Upper lobe of left lung (tissue), 6 donors: ENCODE results near the gene EXOC4. TPM values are rescaled to one million over a fixed set of nuclear protein-coding genes. Genes with fewer than 3 reads are reported as not detected.

Source experiments
- ATAC-seq, 2 donors: fragments of 200-7000 bp; cut with Tn5 transposase; one replicate each; pipeline ENCODE4 v1.9.1; 2022; ENCODE audit warnings: mild to moderate bottlenecking in 2 of 2, moderate library complexity in 2 of 2; ENCODE audit not compliant: low FRiP score in 2 of 2
- DNase-seq, 2 donors: peaks; one replicate each; pipeline ENCODE4 v3.0.0-alpha.2; 2019 to 2020
- H3K27ac ChIP-seq, 4 donors: fragments of 200-600 bp; sonication (generic); one replicate each; pipeline ENCODE4 v1.5.1; 2016 to 2019
- H3K27me3 ChIP-seq, 4 donors: fragments of 200-600 bp; sonication (generic); one replicate each; pipeline ENCODE4 v1.5.1; 2017 to 2019
- H3K36me3 ChIP-seq, 4 donors: fragments of 200-600 bp; sonication (generic); one replicate each; pipeline ENCODE4 v1.5.1; 2016 to 2019
- H3K4me1 ChIP-seq, 4 donors: fragments of 200-600 bp; sonication (generic); one replicate each; pipeline ENCODE4 v1.5.1; 2018 to 2019
- H3K4me3 ChIP-seq, 4 donors: fragments of 200-600 bp; sonication (generic); one replicate each; pipeline ENCODE4 v1.5.1; 2017 to 2019; ENCODE audit warnings: mild to moderate bottlenecking in 2 of 4, moderate library complexity in 1 of 4
- H3K9me3 ChIP-seq, 4 donors: fragments of 200-600 bp; sonication (generic); one replicate each; pipeline ENCODE4 v1.5.1; 2018 to 2019
- CTCF ChIP-seq, 6 experiments: fragments of 450-650 bp in 4 of 6; fragments of 200-600 bp in 2 of 6; sonication (generic) in 2 of 6; IDR thresholded peaks; one replicate each; pipeline ENCODE4 v1.5.1; 2016 to 2019; ENCODE audit warnings: antibody characterized with exemption in 6 of 6
- EP300 ChIP-seq, 4 donors: sonication (generic); formaldehyde crosslinking; IDR thresholded peaks; one replicate each; pipeline ENCODE4 v1.5.1; 2017; ENCODE audit warnings: antibody characterized with exemption in 4 of 4, control low read depth in 2 of 4
- POLR2A ChIP-seq, 4 donors: fragments of 450-650 bp; IDR thresholded peaks; one replicate each; pipeline ENCODE4 v1.5.1; 2016 to 2017; ENCODE audit warnings: antibody characterized with exemption in 4 of 4, mild to moderate bottlenecking in 2 of 4
- POLR2AphosphoS5 ChIP-seq, 2 donors: sonication (generic); formaldehyde crosslinking; IDR thresholded peaks; one replicate each; pipeline ENCODE4 v1.5.1; 2017; ENCODE audit warnings: antibody characterized with exemption in 2 of 2
- WGBS, 2 donors: methylation state at CpG; one replicate each; pipeline ENCODE4 v1.1.5; 2017 to 2018; 5-methylcytosine and 5-hydroxymethylcytosine counted together
- total RNA-seq, 6 donors: library from RNA; depleted of rRNA in 4 of 6; stranded (reverse); fragments of >200 nt in 4 of 6; gene quantifications; one replicate each; pipeline versions ENCODE4 v1.1.0 to v1.2.1, GENCODE V29; 2016 to 2021
- donor health status: DM: no; HTN: no; CAD: no; lungs with moderate emphysema.
- donor health status: DM: no; HTN: yes; CAD: no; lungs with severe emphysema.

The EXOC4 gene
- total RNA-seq, 6 donors from 2014 or later: 56.3 to 325 (median 99.4) TPM

DNA sequence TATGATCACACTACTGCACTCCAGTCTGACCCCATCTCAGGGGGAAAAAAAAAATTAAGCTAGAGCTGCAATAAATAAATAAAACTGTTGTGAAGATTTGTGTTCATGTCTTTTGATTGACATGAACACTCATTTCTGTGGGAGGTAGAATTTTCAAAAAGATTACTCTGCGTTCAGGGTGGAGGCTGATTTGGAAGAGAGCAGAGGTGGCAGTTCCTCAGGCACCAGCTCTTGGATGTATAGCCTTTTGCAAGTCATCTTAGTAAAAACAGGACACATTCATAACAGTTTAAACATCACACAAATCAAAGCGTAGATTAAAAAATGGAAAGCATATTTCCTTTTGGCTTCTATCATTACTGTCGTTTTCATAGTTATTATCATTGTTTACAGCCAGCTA, 630.7 kb downstream of the EXOC4 start:
- 77 to 80% methylated on average over 3 of the region's 3 CpGs for WGBS, 2 donors
- Histone ChIP-seq H3K4me1 (no peaks in the 10 kb centered on the region), H3K4me3 (no peak overlapping the region), H3K36me3 (no peaks in the 10 kb centered on the region), H3K27me3 (no peaks in the 10 kb centered on the region), H3K9me3 (no peaks in the 10 kb centered on the region), H3K27ac (no peak overlapping the region)
- ATAC-seq (no peak), DNase-seq (no peak)
- TF ChIP-seq CTCF (IDR thresholded peaks at IDR 0.05): no peak
- TF ChIP-seq POLR2A (IDR thresholded peaks at IDR 0.05): no peak
- no peak for TF ChIP-seq POLR2AphosphoS5 (IDR thresholded peaks at IDR 0.05)
- no peak for TF ChIP-seq EP300 (IDR thresholded peaks at IDR 0.05)

DNA sequence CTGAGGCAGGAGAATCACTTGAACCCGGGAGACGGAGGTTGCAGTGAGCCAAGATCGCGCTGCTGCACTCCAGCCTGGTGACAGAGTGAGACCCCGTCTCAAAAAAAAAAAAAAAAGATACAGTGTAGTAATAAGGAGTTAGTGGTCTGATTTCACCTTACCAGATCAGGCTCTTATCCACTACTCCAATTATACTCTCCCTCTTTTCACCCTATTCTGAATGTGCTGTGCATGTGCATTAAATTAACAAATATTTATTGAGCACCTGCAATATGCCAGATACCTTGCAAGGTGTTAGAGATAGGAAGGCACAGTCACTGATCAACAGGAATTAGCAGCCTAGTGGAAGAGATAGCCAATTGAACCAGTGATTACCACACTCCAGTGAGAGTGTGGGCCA, 632.3 kb downstream of the EXOC4 start:
- no peaks in the 10 kb centered on the region for H3K9me3 ChIP-seq
- H3K4me1 ChIP-seq: no peaks in the 10 kb centered on the region
- WGBS, 2 donors: 99% methylated on average over 5 of the region's 5 CpGs
- DNase-seq (no peak), ATAC-seq (no peak)
- H3K27ac ChIP-seq: no peak overlapping the region
- H3K27me3 ChIP-seq: no peaks in the 10 kb centered on the region
- H3K4me3 ChIP-seq: no peak overlapping the region
- TF ChIP-seq EP300 (IDR thresholded peaks at IDR 0.05) (no peak), POLR2A (IDR thresholded peaks at IDR 0.05) (no peak), POLR2AphosphoS5 (IDR thresholded peaks at IDR 0.05) (no peak), CTCF (IDR thresholded peaks at IDR 0.05) (no peak)
- no peaks in the 10 kb centered on the region for H3K36me3 ChIP-seq

DNA sequence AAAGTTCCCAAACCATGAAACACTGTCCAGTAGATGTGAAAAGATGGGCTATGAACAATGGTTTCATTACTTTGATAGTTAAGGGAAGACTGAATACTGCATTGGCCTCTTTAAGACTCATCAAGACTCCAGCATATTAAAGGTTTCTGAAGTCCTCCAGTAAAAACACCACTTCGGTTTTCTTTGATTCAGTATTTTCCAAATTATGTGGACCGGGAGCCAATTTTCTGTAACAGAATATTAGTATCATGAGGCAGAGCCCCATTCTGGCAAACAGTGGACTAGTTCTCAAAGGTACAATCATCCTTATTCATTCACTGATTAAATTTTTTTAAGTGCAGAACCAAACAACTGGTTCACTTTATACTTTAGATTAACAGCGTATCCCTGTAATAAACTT, 633.2 kb downstream of the EXOC4 start:
- no peaks in the 10 kb centered on the region for H3K9me3 ChIP-seq
- H3K36me3 ChIP-seq: no peaks in the 10 kb centered on the region
- H3K4me1 ChIP-seq: no peaks in the 10 kb centered on the region
- ATAC-seq (no peak), DNase-seq (no peak)
- 81 to 83% methylated on average over 3 of the region's 3 CpGs for WGBS, 2 donors
- TF ChIP-seq CTCF (IDR thresholded peaks at IDR 0.05): no peak
- no peak for TF ChIP-seq EP300 (IDR thresholded peaks at IDR 0.05)
- no peak for TF ChIP-seq POLR2AphosphoS5 (IDR thresholded peaks at IDR 0.05)
- TF ChIP-seq POLR2A (IDR thresholded peaks at IDR 0.05): no peak
- H3K27ac ChIP-seq: no peak overlapping the region
- H3K27me3 ChIP-seq: no peaks in the 10 kb centered on the region
- no peak overlapping the region for H3K4me3 ChIP-seq

GRCh38 chr7:133886797-133887196, 633.9 kb downstream of the EXOC4 start:
- no peaks in the 10 kb centered on the region for H3K4me1 ChIP-seq
- TF ChIP-seq EP300 (IDR thresholded peaks at IDR 0.05): no peak
- TF ChIP-seq CTCF (IDR thresholded peaks at IDR 0.05): no peak
- TF ChIP-seq POLR2AphosphoS5 (IDR thresholded peaks at IDR 0.05): no peak
- no peak for TF ChIP-seq POLR2A (IDR thresholded peaks at IDR 0.05)
- ATAC-seq (no peak), DNase-seq (no peak)
- H3K4me3 ChIP-seq: no peak overlapping the region
- 84 to 97% methylated on average over 2 of the region's 2 CpGs for WGBS, 2 donors
- H3K27ac ChIP-seq: no peak overlapping the region
- H3K27me3 ChIP-seq: no peaks in the 10 kb centered on the region
- H3K36me3 ChIP-seq: no peaks in the 10 kb centered on the region
- no peaks in the 10 kb centered on the region for H3K9me3 ChIP-seq

DNA sequence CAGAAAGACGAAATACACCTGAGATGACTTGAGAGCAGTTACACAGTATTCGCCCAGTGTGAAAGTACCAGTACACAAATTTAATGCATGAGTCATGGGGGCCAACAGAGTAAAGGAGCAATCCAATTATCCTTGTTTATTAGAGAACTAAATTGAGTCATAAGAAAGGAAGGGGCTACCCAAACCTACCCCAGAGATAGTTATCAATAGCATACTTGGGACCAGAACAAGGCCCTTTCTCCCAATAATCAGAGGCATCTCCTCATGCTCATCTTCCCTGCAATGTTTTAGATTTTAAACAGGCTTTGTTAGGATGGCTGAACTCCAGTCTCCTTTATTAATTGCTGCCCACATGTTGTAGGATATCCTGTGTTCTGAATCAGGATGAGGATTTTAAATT, 634.6 kb downstream of the EXOC4 start:
- Histone ChIP-seq H3K27ac (no peak overlapping the region), H3K9me3 (no peaks in the 10 kb centered on the region), H3K36me3 (no peaks in the 10 kb centered on the region), H3K27me3 (no peaks in the 10 kb centered on the region), H3K4me3 (no peak overlapping the region), H3K4me1 (no peaks in the 10 kb centered on the region)
- DNase-seq (no peak), ATAC-seq (no peak)
- 85 to 86% methylated on average over 2 of the region's 2 CpGs for WGBS, 2 donors
- TF ChIP-seq POLR2AphosphoS5 (IDR thresholded peaks at IDR 0.05) (no peak), CTCF (IDR thresholded peaks at IDR 0.05) (no peak), POLR2A (IDR thresholded peaks at IDR 0.05) (no peak), EP300 (IDR thresholded peaks at IDR 0.05) (no peak)
